Measurements from ENCODE around the gene TRIM17. TPM values are rescaled to one million over a fixed set of nuclear protein-coding genes. Genes with fewer than 3 reads are reported as not detected.

TRIM17 gene
- total and polyA plus RNA-seq, 2 of the 8 experiments (the other 6 are each of a cell fraction or from before 2014, with no cell fraction given): 1.1 to 2.2 TPM

DNA sequence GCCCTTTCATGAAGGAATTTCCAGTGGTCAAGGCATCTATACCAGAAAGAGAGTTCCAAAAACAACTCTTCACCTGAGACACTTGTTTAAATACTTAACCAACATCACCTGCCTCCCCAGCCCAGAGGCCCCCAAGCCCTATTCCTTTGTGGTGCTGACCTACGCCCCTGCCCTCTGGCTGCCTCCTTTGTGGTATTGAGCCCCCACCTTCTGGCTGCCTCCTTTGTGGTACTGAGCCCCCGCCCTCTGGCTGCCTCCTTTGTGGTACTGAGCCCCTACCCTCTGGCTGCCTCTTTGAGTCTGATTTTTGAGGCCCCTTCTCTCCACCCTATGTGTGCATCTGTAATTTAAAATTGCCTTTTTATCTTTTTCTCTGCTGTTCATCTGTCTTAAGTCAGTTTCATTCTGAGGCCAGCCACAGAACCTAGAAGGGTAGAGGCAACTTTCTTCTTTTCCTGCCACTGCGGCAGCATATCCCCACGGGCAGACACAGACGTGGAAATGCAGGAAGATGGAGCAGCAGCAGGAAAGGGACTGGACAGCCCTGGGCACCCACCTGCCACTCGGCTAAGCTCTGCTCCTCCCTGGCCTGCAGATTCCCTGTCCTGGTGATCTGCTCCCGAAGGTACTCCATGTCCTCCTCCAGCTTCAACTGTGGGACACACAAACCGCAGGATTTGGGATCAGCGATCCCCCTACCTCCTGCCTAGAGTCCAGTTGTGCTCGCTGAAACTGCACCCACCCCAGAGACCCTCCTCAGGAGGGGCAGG, 3.2 kb downstream of the TRIM17 start:
- 82% methylated on average over 10 of the region's 10 CpGs; no CpG with 5 or more reads in 1 of the 2 experiments for WGBS, 2 experiments (ENCODE audit: extremely low coverage in 1 of 2, insufficient coverage in 1 of 2, insufficient read length in 1 of 2, insufficient replicate concordance in 2 of 2, low coverage in 1 of 2, low lambda C conversion rate in 2 of 2, missing lambda C conversion rate in 1 of 2)
- Histone ChIP-seq H2AFZ (ENCODE audit: low read length) (no peak overlapping the region), H3K14ac (ENCODE audit: insufficient read length) (no peak overlapping the region), H4K8ac (ENCODE audit: extremely low read depth, insufficient read depth, low read length) (no peak overlapping the region), H3K9me3 (ENCODE audit: insufficient read depth in 2 of 2, low read depth in 1 of 2, low read length in 1 of 2) (no peaks in the 10 kb centered on the region), H3K4ac (replicated peaks; ENCODE audit: insufficient read length, low read depth, low read length) (no peak overlapping the region), H3K79me1 (ENCODE audit: low read depth, low read length) (no peaks in the 10 kb centered on the region; the same call in 1 of the 2 replicates), H3K27ac (ENCODE audit: low read depth, low read length) (no peak overlapping the region), H3K4me2 (ENCODE audit: insufficient read depth in 1 of 2, low read depth in 2 of 2, low read length in 2 of 2) (no peak overlapping the region), H2BK15ac (ENCODE audit: low read length) (no peak overlapping the region), H2BK5ac (ENCODE audit: low read depth, low read length) (no peak overlapping the region), H2BK120ac (replicated peaks; ENCODE audit: low read depth, low read length) (no peak overlapping the region), H3K18ac (ENCODE audit: extremely low read depth, low read length) (no peak overlapping the region), H3K79me2 (ENCODE audit: control insufficient read depth in 1 of 2, insufficient read depth in 2 of 2, low read length in 2 of 2) (no peaks in the 10 kb centered on the region), H3K36me3 (ENCODE audit: control insufficient read depth in 2 of 4, insufficient read depth in 4 of 4, low read length in 3 of 4) (no peaks in the 10 kb centered on the region), H2BK20ac (ENCODE audit: low read length) (no peak overlapping the region), H3K27me3 (replicated peaks in 1 of 4; ENCODE audit: control insufficient read depth in 3 of 4, extremely low read depth in 1 of 4, insufficient read depth in 3 of 4, low read length in 3 of 4) (peaks cover 1 to 42% (median 28%) of the 10 kb centered on the region in 4 experiments), H3K9ac (replicated peaks in 1 of 4; ENCODE audit: extremely low read depth in 1 of 4, low read depth in 3 of 4, low read length in 3 of 4) (no peak overlapping the region), H4K5ac (ENCODE audit: insufficient read length, low read depth, low read length) (no peak overlapping the region), H2BK12ac (ENCODE audit: low read depth, low read length) (no peak overlapping the region), H4K91ac (replicated peaks; ENCODE audit: insufficient read length, low read length) (no peak overlapping the region), H3K56ac (replicated peaks; ENCODE audit: insufficient read length, low read depth, low read length) (no peak overlapping the region), H3K23me2 (ENCODE audit: low read depth, low read length) (peaks cover 8% of the 10 kb centered on the region), H4K20me1 (replicated peaks in 1 of 2; ENCODE audit: control insufficient read depth in 1 of 2, insufficient read depth in 2 of 2, low read length in 2 of 2) (peaks cover 10 to 24% of the 10 kb centered on the region in 2 experiments), H2AK5ac (ENCODE audit: low read depth, low read length) (no peak overlapping the region), H3K4me1 (replicated peaks in 1 of 4; ENCODE audit: control insufficient read depth in 3 of 4, insufficient read depth in 4 of 4, low read length in 3 of 4) (peaks cover 2 to 10% (median 6%) of the 10 kb centered on the region in 4 experiments), H3K23ac (ENCODE audit: insufficient read length) (no peak overlapping the region), H3K4me3 (ENCODE audit: extremely low read depth in 1 of 4, insufficient read depth in 2 of 4, low read depth in 3 of 4, low read length in 4 of 4) (no peak overlapping the region)
- FAIRE-seq (no peak), DNase-seq (ENCODE audit: low read depth in 1 of 2, low spot score in 2 of 2) (no peak)
- POLR2A ChIA-PET (ENCODE audit: partially characterized antibody): interaction anchor here (0.7 to 4.1 kb wide), 3 partner anchors 8 to 44 kb away, joined by 3 to 22 read pairs (median 21); partner anchors contain the start of gene TRIM11
- CTCF ChIA-PET (ENCODE audit: partially characterized antibody): interaction anchor here (1.0 to 2.0 kb wide), 2 partner anchors 27 to 59 kb away, joined by 3 to 4 read pairs; no protein-coding TSS in a partner anchor
- TF ChIP-seq SIRT6 (IDR thresholded peaks at IDR 0.05; ENCODE audit: low read length) (no peak), SIN3A (conservative IDR thresholded peaks at IDR 0.05 in 1 of 2, IDR thresholded peaks at IDR 0.05 in 1 of 2; ENCODE audit: low read depth in 1 of 2, low read length in 2 of 2) (no peak), MAFK (IDR thresholded peaks at IDR 0.05; ENCODE audit: low read depth, low read length) (no peak), JUND (IDR thresholded peaks at IDR 0.05; ENCODE audit: low read length) (no peak), NRF1 (IDR thresholded peaks at IDR 0.05; ENCODE audit: low read depth, low read length) (no peak)
